ENCODE data around the gene ZC3HAV1L.
"Not testable (repeated sequence)": the region's sequence is repeated elsewhere in the genome, so short reads cannot be mapped to it uniquely, and the experiment has no call there.

The ZC3HAV1L gene

DNA sequence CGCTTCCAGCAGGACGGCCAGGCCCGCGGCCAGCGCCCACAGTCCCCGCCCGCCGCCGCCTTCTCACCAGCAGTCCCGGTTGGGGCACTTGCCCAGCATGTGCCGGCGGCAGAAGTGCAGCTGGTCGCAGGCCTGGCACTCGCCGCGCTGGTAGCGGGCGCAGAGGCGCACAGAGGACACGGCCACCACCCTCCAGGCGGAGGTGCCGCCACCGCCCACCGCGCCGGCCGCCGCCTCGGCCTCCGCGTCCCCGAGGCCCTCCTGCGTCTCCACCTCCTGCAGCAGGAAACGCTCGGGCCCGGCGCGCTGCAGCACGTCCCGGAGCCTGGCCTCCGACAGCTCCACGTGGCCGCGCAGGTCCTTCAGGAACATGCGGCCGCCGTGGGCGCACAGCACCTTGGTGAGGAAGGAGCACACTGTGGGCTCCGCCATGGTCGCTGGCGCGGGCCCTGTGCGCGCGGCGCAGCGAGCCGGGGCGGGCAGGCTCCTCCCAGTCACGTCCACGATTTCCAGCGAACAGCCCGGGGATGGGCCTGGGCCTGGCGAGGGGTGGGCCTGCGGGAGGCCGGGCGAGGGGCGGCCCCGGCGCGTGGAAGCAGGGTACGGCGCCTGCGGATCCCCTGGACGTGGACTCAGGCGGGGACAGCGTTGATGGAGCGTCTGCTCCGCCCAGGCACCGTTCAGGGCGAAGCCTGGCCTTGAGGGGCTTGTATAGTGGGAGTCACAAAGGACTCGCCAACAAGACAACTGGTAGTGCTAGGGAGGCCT lies at the start of gene ZC3HAV1L:
ZC3HAV1L (minus strand) TSS at position 457 of the 768 bp plus-strand sequence; CDS start at position 432, 25 bp downstream.
- DNase-seq, result peak; percentile 78

DNA sequence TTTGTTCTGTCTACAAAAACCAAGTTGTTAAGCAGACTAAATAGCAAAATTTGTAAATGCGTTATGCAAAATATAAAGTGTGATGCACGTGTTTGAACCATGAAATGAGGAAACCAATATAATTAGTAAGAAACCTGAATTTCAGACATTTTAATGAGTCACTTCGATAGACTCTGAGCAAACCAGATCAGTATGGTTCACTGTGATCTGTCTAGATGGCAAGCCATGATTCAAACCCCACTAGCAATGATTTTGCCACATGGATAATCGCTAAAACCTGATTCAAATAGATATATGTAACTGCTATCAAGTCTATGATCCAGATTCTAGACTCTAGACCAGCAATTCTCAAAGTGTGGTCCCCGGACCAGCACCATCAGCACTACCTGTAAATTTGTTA lies 48.9 kb upstream of the ZC3HAV1L start:
- no peak for DNase-seq

DNA sequence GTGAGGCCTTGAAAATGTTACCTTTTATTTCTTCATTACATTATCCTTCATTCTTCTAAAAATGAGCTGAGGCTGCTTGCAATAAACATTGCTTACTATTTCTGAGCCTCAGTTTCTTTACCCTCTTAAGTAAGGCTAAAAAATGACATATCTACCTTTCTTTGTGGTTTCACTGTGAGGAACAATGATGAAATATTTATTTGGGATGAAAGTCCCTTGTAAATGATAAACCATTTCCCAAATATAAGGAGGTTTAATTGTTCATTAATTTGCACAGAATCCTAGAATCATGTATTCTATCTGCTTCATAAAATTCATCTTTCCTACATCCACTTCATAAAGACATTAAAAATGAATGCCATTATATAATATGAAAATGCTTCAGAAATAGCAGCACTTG lies 45.7 kb upstream of the ZC3HAV1L start:
- no peak for DNase-seq

- no peak for DNase-seq
Measured at GRCh38 chr7:139080905-139081304, 45.1 kb upstream of the ZC3HAV1L start.

GRCh38 chr7:139079861-139080260 lies 44.0 kb upstream of the ZC3HAV1L start:
- no peak for DNase-seq

DNA sequence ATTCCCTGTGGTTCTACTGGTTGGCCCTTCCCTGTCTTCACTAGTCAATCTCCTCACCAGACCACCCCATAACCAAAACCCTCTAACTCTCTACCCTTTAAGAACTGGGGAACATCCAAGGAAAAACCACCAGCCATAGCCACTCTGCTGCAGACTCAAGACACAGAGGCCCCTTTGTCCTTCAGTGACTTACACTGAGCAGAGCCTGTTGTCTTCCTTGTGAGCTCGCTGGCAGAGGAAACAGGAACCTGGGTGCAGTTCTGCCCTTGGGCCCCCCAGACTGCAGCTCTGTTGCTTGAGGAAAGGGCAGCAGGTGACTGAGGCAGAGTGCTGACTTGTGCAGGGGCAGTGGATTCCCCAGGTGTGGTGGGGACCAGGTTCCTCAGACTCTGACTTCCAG lies 43.1 kb upstream of the ZC3HAV1L start:
- DNase-seq, result no peak

DNA sequence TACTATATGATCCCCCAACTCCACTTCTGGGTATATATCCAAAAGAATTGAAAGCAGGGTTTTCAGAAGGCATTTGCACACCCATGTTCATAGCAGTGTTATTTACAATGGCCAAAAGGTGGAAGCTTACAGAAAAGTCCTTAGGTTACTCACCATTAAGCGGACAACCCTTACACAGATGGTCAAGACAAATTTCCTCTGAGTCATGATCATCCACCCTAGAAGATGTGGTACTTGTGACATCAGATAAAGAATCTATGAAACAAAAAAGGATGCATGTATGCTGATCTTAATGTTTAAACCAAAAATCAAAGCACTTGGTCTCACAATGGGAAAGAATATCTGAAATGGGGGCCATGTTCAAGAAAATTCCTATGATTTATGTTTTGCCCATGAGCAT lies 42.6 kb upstream of the ZC3HAV1L start:
- no peak for DNase-seq

- not testable (repeated sequence) for DNase-seq
Measured at GRCh38 chr7:139077706-139078105, 41.9 kb upstream of the ZC3HAV1L start.

- no peak for DNase-seq
Measured at GRCh38 chr7:139075871-139076686, 40.2 kb upstream of the ZC3HAV1L start.

GRCh38 chr7:139075031-139075652 lies 39.3 kb upstream of the ZC3HAV1L start:
- peak; percentile 84 for DNase-seq

DNA sequence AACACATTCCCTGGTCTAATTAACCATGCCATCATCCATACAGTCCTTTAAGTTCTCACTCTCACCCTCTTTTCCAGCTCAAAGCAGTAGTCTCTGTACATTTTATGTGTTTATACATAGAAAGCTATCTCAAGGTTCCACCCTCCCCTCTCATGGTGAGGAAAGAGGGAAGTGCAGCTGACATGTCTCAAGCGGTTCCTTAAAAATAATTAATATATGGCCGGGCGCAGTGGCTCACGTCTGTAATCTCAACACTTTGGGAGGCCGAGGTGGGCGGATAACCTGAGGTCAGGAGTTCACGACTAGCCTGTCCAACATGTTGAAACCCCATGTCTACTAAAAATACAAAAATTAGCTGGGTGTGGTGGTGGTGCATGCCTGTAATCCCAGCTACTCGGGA lies 37.0 kb upstream of the ZC3HAV1L start:
- no peak for DNase-seq

- no peak for DNase-seq
Measured at GRCh38 chr7:139071680-139072079, 35.8 kb upstream of the ZC3HAV1L start.

DNA sequence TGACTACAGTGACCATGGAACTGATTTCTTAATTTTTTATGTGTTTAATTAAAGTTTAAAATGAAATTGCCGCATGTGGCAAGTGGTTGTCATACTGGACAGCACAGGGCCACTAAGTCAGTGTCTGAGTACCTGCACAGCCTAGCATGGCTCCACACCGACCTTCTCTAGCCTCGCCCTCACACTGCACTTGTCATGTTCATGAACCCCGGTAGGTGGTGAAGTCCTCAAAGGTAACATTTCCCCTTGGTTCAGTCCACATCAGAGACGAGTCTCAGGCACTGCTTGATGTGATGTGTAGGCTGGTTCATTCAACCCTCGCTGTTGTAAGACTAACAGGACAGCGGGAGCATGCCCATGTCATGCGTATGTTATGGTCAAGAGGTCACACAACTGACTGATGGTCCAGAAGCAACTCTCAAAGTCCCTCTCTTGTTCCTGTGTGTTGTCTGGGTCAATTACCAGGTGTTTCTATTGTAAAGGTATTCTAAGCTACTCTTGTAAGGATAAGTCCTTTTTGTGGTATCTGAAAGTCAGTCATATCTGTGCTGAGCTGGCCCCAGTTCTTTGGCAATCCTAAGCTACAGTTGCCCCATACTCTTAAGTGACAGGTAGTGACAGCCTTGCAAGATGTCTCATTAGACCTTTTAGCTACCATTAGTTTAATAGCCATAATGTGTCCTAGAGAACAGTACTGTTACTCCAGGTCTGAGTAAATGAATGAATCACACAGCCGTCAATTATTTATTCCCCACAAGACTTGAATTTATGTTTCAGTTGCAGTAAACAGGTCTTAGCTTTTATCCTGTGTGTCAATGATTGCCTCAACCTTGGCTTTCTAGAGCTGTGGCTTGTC lies 32.9 kb upstream of the ZC3HAV1L start:
- DNase-seq, result no peak

DNA sequence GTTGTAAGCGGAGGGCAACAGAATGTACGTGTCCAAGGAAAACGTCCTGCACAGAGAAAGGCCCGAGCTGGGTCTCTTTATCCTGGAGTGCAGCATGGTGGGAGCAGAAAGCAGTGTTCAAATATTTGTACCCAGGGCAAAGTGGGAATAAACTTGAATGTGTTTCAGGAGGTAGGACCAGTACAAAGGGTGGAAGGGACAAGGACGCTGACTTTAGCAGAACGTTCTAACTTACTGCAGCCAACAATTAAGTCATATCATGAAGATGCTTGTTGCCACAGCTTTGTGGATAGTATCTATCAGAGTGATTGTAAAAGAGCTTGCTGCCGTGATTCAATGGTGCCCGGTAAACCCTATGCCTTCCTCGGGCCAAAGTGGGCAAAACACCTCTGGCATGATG lies 30.5 kb upstream of the ZC3HAV1L start:
- no peak for DNase-seq

GRCh38 chr7:139065323-139065722 lies 29.5 kb upstream of the ZC3HAV1L start:
- DNase-seq, result no peak

DNA sequence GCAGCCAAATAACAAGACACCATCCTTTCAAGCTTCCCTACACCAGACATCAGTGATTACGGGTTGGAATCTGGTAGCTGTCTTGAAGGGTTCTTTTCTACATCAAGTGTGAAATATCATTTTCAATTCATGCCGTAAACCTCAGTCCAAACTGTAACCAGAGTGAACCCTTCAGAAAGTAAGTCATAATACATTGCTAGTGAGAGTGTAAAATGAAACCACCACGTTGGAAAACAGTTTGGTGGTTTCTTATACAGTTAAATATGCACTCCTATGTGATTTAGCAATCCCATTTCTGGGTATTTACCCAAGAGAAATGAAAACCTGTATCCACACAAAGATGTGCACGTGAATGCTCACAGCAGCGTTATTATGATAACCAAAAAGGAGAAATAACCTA lies 25.6 kb upstream of the ZC3HAV1L start:
- no peak for DNase-seq

- no peak for DNase-seq
Measured at GRCh38 chr7:139060695-139061237, 24.9 kb upstream of the ZC3HAV1L start.

DNA sequence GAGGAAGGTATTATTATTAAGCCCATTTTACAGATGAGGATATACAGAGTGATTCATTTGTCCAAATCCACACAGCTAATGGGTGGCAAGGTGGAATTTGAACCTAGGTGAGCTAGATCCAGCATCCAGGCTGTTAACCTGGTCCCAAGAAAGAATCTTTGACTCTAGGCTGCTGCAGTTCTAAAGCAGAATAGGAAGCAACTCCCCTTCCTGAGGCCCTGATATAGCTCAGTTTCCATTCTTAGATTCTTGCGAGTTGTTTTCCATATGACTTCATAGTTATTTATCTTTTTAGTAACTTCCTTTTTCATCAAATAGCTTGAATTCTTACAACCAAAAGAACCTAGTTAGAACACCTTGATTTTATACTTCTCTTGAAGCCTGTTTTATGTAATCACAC lies 24.1 kb upstream of the ZC3HAV1L start:
- no peak for DNase-seq

GRCh38 chr7:139058943-139059342 lies 23.1 kb upstream of the ZC3HAV1L start:
- DNase-seq, result peak; percentile 74

- no peak for DNase-seq
Measured at GRCh38 chr7:139055674-139056073, 19.8 kb upstream of the ZC3HAV1L start.

DNA sequence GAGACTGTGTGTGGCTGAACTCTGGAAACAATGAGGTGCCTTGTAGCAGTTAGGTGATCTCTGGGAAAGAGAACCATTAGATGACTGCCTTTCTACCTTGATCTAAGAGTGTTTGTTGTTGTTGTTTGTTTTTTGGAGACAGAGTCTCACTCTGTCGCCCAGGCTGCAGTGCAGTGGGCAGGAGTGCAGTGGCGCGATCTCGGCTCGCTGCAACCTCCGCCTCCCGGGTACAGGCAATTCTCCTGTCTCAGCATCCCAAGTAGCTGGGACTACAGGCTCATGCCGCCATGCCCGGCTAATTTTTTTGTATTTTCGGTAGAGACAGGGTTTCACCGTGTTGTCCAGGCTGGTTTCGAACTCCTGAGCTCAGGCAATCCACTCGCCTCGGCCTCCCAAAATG lies 18.8 kb upstream of the ZC3HAV1L start:
- not testable (repeated sequence) for DNase-seq

GRCh38 chr7:139054101-139054500 lies 18.3 kb upstream of the ZC3HAV1L start:
- no peak for DNase-seq

All from fibroblast of upper back skin (primary cell).